Effector memory CD8-positive, alpha-beta T cell (primary cell): ENCODE measurements around the gene SPAG6.
A peak's percentile ranks its signal among the peaks of the same experiment; 100 is the strongest.

Experiments used
- ATAC-seq: fragments of 150-1000 bp; cut with Tn5 transposase; replicated peaks from 2 replicates; pipeline ENCODE4 v1.10.0; 2021; ENCODE audit warnings: mild to moderate bottlenecking, moderate library complexity
- DNase-seq, 3 experiments: peaks; one replicate each; pipeline ENCODE4 v3.0.0; 2021
- H3K27ac Mint-ChIP-seq, 2 donors: one replicate each; pipeline ENCODE4 v1.8.0; 2022; ENCODE audit warnings: mild to moderate bottlenecking in 2 of 2, mixed read lengths in 2 of 2, moderate library complexity in 2 of 2
- H3K27me3 Mint-ChIP-seq, 2 donors: one replicate each; pipeline ENCODE4 v1.8.0; 2022; ENCODE audit warnings: mixed read lengths in 2 of 2
- H3K36me3 Mint-ChIP-seq: one replicate; pipeline ENCODE4 v1.8.0; 2022; ENCODE audit warnings: mild to moderate bottlenecking, moderate library complexity, mixed read lengths; ENCODE audit not compliant: insufficient read depth
- H3K4me1 Mint-ChIP-seq, 2 donors: one replicate each; pipeline ENCODE4 v1.8.0; 2022; ENCODE audit warnings: low read depth in 2 of 2, mixed read lengths in 2 of 2
- H3K4me3 Mint-ChIP-seq, 2 donors: one replicate each; pipeline ENCODE4 v1.8.0; 2022; ENCODE audit warnings: mild to moderate bottlenecking in 2 of 2, mixed read lengths in 2 of 2, moderate library complexity in 2 of 2
- H3K9me3 Mint-ChIP-seq, 2 donors: one replicate each; pipeline ENCODE4 v1.8.0; 2022; ENCODE audit warnings: mixed read lengths in 2 of 2

The SPAG6 gene

DNA sequence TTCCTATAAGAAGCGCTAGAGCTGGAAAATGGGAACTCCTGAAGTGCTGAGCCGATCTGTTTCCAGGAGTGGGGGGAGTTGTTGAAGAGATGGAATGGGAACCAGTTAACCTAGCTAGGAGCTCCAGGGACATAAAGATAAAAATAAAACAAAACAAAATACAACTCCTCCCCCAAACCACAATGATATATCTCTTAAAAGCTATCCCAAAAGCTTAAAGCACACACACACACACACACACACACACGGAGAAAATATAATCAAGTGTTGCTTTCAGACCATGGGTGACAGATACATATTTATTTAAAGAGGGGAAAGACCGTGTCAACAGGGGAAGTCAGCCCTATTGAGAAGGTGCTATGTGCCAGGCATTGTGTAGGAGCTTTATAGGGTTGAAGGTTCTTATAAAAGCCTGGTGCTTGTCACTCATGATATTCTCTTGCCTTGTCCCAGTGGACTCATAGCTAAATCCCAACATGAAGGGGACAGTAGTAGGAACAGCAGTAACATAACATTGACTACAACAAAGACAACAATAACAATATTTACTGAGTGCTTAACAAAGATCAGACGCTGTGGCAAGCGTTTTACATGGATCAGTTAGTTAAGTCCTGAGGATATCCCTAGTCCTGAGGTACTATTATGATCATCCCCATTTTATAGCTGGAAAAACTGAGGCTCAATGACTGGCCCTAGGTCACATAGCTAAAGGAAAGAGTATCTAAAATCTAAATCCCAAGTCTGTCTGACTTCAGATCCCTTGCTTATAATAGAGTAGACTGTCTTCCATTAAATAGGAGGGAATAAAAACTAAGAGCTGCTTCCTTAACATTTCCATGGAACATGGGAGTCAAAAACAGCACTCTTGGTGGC is 115.5 kb downstream of the SPAG6 start:
- H3K27ac Mint-ChIP-seq, result no peak overlapping the region
- no peak for ATAC-seq
- H3K4me3 Mint-ChIP-seq, result no peak overlapping the region

GRCh38 chr10:22461891-22462290 is 116.6 kb downstream of the SPAG6 start:
- no peak for ATAC-seq
- peaks cover 6 to 7% of the 10 kb centered on the region in 2 donors for H3K27me3 Mint-ChIP-seq
- no peak overlapping the region for H3K4me3 Mint-ChIP-seq
- no peak for DNase-seq
- H3K4me1 Mint-ChIP-seq, result peaks cover 0 to 4% of the 10 kb centered on the region in 2 donors
- no peak overlapping the region for H3K27ac Mint-ChIP-seq
- H3K9me3 Mint-ChIP-seq, result no peaks in the 10 kb centered on the region
- no peaks in the 10 kb centered on the region for H3K36me3 Mint-ChIP-seq

More for the DNA sequence above, 115.5 kb downstream of the SPAG6 start:
- DNase-seq, result no peak
- H3K9me3 Mint-ChIP-seq, result no peaks in the 10 kb centered on the region
- peaks cover 6 to 7% of the 10 kb centered on the region in 2 donors for H3K27me3 Mint-ChIP-seq
- H3K4me1 Mint-ChIP-seq, result peaks cover 0 to 4% of the 10 kb centered on the region in 2 donors
- no peaks in the 10 kb centered on the region for H3K36me3 Mint-ChIP-seq

DNA sequence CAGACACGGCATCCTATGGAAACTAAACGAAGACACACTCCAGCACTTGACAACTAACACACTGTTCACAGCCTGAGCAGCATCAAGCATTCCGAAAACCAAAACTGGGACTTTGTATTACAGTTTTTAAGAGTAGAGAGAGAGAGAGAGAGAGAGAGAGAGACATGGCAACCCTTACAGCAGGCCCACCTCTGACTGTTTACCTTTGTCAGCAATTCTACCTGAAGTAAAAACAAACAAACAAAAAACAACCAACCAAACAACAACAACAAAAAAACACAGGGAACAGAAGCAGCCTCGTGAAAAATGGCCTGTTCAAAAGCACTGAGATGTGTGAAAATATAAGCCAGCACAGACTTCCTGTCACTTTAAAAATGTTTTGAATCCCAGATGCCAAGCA is 118.0 kb downstream of the SPAG6 start:
- Mint-ChIP-seq H3K9me3 (no peaks in the 10 kb centered on the region), H3K27ac (peak overlapping the region in 1 of 2 donors; percentile 20), H3K36me3 (no peaks in the 10 kb centered on the region), H3K4me1 (peaks cover 0 to 4% of the 10 kb centered on the region in 2 donors), H3K27me3 (peaks cover 6 to 7% of the 10 kb centered on the region in 2 donors), H3K4me3 (no peak overlapping the region)
- DNase-seq (no peak), ATAC-seq (no peak)

DNA sequence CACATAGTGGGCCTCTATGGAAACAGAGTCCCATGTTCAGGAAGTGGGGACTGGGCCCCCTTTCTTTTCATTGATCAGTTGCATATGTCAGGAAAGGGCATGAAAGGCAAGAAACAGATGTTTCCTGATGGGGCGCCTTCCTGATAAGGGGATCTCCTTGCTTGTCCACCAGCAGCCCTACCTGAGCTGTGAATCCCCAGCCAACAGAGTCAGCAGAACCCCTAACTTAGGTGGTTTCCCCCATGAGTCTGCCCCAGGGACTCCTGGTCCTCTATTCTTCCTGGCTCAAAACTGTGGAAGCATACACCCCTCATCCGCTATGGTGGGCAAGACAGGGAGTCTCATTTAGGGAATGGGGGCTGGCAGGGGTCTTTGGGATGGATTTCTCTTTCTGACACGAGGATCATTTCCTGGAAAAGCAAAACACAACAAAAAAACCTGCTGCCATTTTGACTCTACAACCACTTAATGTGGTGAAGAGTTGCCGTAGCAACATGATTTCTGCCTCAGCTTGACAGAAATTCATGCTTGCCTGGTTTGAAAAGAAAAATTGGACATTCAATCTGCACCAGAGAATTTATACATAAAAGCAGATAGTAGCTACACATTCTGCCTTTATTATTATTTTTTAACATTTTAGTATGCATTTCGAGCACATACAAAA is 119.8 kb downstream of the SPAG6 start:
- ATAC-seq, result no peak
- no peak for DNase-seq
- Mint-ChIP-seq H3K4me1 (peaks cover 0 to 4% of the 10 kb centered on the region in 2 donors), H3K27me3 (peaks cover 6 to 13% of the 10 kb centered on the region in 2 donors), H3K36me3 (peaks cover 3% of the 10 kb centered on the region), H3K27ac (no peak overlapping the region), H3K4me3 (no peak overlapping the region), H3K9me3 (no peaks in the 10 kb centered on the region)

GRCh38 chr10:22466763-22467334 is 121.6 kb downstream of the SPAG6 start:
- DNase-seq (no peak), ATAC-seq (no peak)
- Mint-ChIP-seq H3K27ac (no peak overlapping the region), H3K4me3 (no peak overlapping the region), H3K9me3 (no peaks in the 10 kb centered on the region), H3K4me1 (peaks cover 0 to 4% of the 10 kb centered on the region in 2 donors), H3K36me3 (peaks cover 3% of the 10 kb centered on the region), H3K27me3 (peaks cover 4 to 12% of the 10 kb centered on the region in 2 donors)
